NCI-H146 treated with DMSO at 0.1 percent for 48 hours (cell line): ENCODE results near the gene TBC1D22B.
"Not testable (repeated sequence)": the region's sequence is repeated elsewhere in the genome, so short reads cannot be mapped to it uniquely, and the experiment has no call there.

ENCODE experiments used
- DNase-seq: peaks from one replicate; lab custom pipeline; 2025; ENCODE audit not compliant: unreplicated experiment; lab: John Stamatoyannopoulos, UW

Gene TBC1D22B

GRCh38 chr6:37265860-37266259, 8.3 kb downstream of the TBC1D22B start:
- DNase-seq = no peak

GRCh38 chr6:37269105-37269504, 11.5 kb downstream of the TBC1D22B start:
- DNase-seq = no peak

- DNase-seq = no peak
Measured at GRCh38 chr6:37272834-37273566, 15.4 kb downstream of the TBC1D22B start.

- no peak for DNase-seq
Measured at GRCh38 chr6:37273690-37274089, 16.1 kb downstream of the TBC1D22B start.

GRCh38 chr6:37275350-37275749, 17.8 kb downstream of the TBC1D22B start:
- DNase-seq = no peak

- DNase-seq = no peak
Measured at GRCh38 chr6:37277001-37277409, 19.4 kb downstream of the TBC1D22B start.

- DNase-seq = no peak
Measured at GRCh38 chr6:37279366-37280134, 22.0 kb downstream of the TBC1D22B start.

GRCh38 chr6:37280162-37280887, 22.8 kb downstream of the TBC1D22B start:
- DNase-seq = no peak

GRCh38 chr6:37282371-37282770, 24.8 kb downstream of the TBC1D22B start:
- DNase-seq = no peak

- no peak for DNase-seq
Measured at GRCh38 chr6:37283268-37283667, 25.7 kb downstream of the TBC1D22B start.

- no peak for DNase-seq
Measured at GRCh38 chr6:37283671-37284151, 26.1 kb downstream of the TBC1D22B start.

GRCh38 chr6:37284781-37285180, 27.2 kb downstream of the TBC1D22B start:
- no peak for DNase-seq

GRCh38 chr6:37285861-37286311, 28.3 kb downstream of the TBC1D22B start:
- no peak for DNase-seq

- no peak for DNase-seq
Measured at GRCh38 chr6:37287519-37288157, 30.1 kb downstream of the TBC1D22B start.

- no peak for DNase-seq
Measured at GRCh38 chr6:37288247-37288646, 30.7 kb downstream of the TBC1D22B start.

GRCh38 chr6:37289931-37290330, 32.4 kb downstream of the TBC1D22B start:
- no peak for DNase-seq

- no peak for DNase-seq
Measured at GRCh38 chr6:37293426-37293825, 35.9 kb downstream of the TBC1D22B start.

- not testable (repeated sequence) for DNase-seq
Measured at GRCh38 chr6:37297637-37298036, 40.1 kb downstream of the TBC1D22B start.

- DNase-seq = no peak
Measured at GRCh38 chr6:37298958-37299357, 41.4 kb downstream of the TBC1D22B start.

- no peak for DNase-seq
Measured at GRCh38 chr6:37299990-37300389, 42.4 kb downstream of the TBC1D22B start.

GRCh38 chr6:37302086-37302686, 44.6 kb downstream of the TBC1D22B start:
- no peak for DNase-seq
